ENCODE data around the gene POLR2B. TPM values are rescaled to one million over a fixed set of nuclear protein-coding genes. Genes with fewer than 3 reads are reported as not detected.
"Not testable (repeated sequence)": the region's sequence is repeated elsewhere in the genome, so short reads cannot be mapped to it uniquely, and the experiment has no call there.

Gene POLR2B
- total RNA-seq, 3 donors from 2014 or later: 56.7 to 78.8 (median 71.9) TPM

- H3K4me3 ChIP-seq: no peak overlapping the region
- H3K4me1 ChIP-seq (ENCODE audit: low read depth): no peaks in the 10 kb centered on the region
- H3K36me3 ChIP-seq (ENCODE audit: low read depth): no peaks in the 10 kb centered on the region
- ATAC-seq (no peak), DNase-seq (no peak)
- no peak for TF ChIP-seq CTCF (IDR thresholded peaks at IDR 0.05)
- intact Hi-C loops (cut with DNase I, micrococcal nuclease): loop anchor here in 1 of 2 donors (10.0 kb wide), 1 partner anchor 61 kb away; no protein-coding TSS in a partner anchor
- no peaks in the 10 kb centered on the region for H3K9me3 ChIP-seq
Measured at GRCh38 chr4:57044279-57044678, 65.6 kb downstream of the POLR2B start.

- Histone ChIP-seq H3K4me1 (ENCODE audit: low read depth) (no peaks in the 10 kb centered on the region), H3K9me3 (no peaks in the 10 kb centered on the region), H3K4me3 (no peak overlapping the region), H3K36me3 (ENCODE audit: low read depth) (no peaks in the 10 kb centered on the region)
- DNase-seq: no peak
- no peak for TF ChIP-seq CTCF (IDR thresholded peaks at IDR 0.05)
- intact Hi-C loops (cut with DNase I, micrococcal nuclease): loop anchor here in 1 of 2 donors (10.0 kb wide), 1 partner anchor 60 kb away; no protein-coding TSS in a partner anchor
- no peak for ATAC-seq
Measured at GRCh38 chr4:57044996-57045395, 66.3 kb downstream of the POLR2B start.

GRCh38 chr4:57047046-57047445 is 68.3 kb downstream of the POLR2B start:
- intact Hi-C loops (cut with DNase I, micrococcal nuclease): loop anchor here in 1 of 2 donors (10.0 kb wide), 1 partner anchor 58 kb away; no protein-coding TSS in a partner anchor
- not testable (repeated sequence) for H3K36me3 ChIP-seq (ENCODE audit: low read depth); ATAC-seq; H3K9me3 ChIP-seq; DNase-seq; H3K4me3 ChIP-seq; H3K4me1 ChIP-seq (ENCODE audit: low read depth)

GRCh38 chr4:57048590-57049304 is 70.1 kb downstream of the POLR2B start:
- Histone ChIP-seq H3K9me3 (no peaks in the 10 kb centered on the region), H3K4me3 (no peak overlapping the region), H3K36me3 (ENCODE audit: low read depth) (no peaks in the 10 kb centered on the region), H3K4me1 (ENCODE audit: low read depth) (peaks cover 3% of the 10 kb centered on the region)
- TF ChIP-seq CTCF (IDR thresholded peaks at IDR 0.05): no peak
- DNase-seq (no peak), ATAC-seq (no peak)
- intact Hi-C loops (cut with DNase I, micrococcal nuclease): loop anchor here in 1 of 2 donors (10.0 kb wide), 1 partner anchor 56 kb away; no protein-coding TSS in a partner anchor

- Histone ChIP-seq H3K9me3 (no peaks in the 10 kb centered on the region), H3K4me1 (ENCODE audit: low read depth) (peaks cover 3% of the 10 kb centered on the region), H3K36me3 (ENCODE audit: low read depth) (no peaks in the 10 kb centered on the region), H3K4me3 (no peak overlapping the region)
- ATAC-seq: peak; percentile 20
- no peak for TF ChIP-seq CTCF (IDR thresholded peaks at IDR 0.05)
- intact Hi-C loops (cut with DNase I, micrococcal nuclease): no loop called here
- no peak for DNase-seq
Measured at GRCh38 chr4:57051095-57051494, 72.4 kb downstream of the POLR2B start.

GRCh38 chr4:57051524-57051923 is 72.8 kb downstream of the POLR2B start:
- peaks cover 3% of the 10 kb centered on the region for H3K4me1 ChIP-seq (ENCODE audit: low read depth)
- intact Hi-C loops (cut with DNase I, micrococcal nuclease): no loop called here
- no peak for DNase-seq
- no peak for ATAC-seq
- H3K4me3 ChIP-seq: no peak overlapping the region
- no peaks in the 10 kb centered on the region for H3K9me3 ChIP-seq
- no peak for TF ChIP-seq CTCF (IDR thresholded peaks at IDR 0.05)
- H3K36me3 ChIP-seq (ENCODE audit: low read depth): no peaks in the 10 kb centered on the region
